Retinal pigment epithelial cell (primary cell): ENCODE measurements around the gene MICU1.

Source experiments
- DNase-seq: peaks from one replicate; pipeline ENCODE4 v3.0.0-alpha.2; 2010; ENCODE audit warnings: low read depth
- H3K4me3 ChIP-seq: 2 replicates; pipeline ENCODE4 v1.5.1; 2011; ENCODE audit warnings: mild to moderate bottlenecking, low read length, control low read depth, moderate library complexity
- CTCF ChIP-seq: conservative IDR thresholded peaks from 2 replicates; pipeline ENCODE4 v1.5.1; 2011; ENCODE audit warnings: low read depth, low read length, control low read depth, inconsistent platforms

Gene MICU1

DNA sequence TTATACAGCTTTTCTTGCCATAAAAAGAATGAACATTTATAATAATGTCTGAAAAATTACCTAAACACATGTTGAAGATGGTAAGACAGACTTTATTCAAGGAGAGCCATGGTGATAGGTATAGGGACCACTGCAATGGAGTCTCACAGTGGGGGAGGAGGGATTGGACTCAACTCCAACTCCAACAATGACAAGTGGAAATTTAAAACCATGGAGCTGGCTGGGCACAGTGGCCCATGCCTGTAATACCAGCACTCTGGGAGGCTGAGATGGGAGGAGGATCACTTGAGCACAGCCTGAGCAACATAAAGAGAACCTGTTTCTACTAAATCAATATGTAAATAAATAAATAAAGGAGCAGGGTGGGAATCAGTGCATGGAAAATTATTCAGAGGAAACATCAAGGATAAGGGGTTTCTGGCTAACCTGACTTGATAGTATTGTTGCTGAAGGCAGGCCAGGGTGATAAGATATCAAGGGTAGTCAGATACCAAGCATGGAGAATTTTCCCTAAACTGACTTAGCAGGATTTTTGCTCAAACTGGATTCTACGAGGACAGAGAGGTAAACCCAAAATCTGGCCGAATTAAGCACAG is 19.5 kb upstream of the MICU1 start:
- DNase-seq: no peak
- no peak for TF ChIP-seq CTCF
- H3K4me3 ChIP-seq: no peak overlapping the region

- no peak for DNase-seq
Observed at GRCh38 chr10:72642318-72642717, 16.4 kb upstream of the MICU1 start.

DNA sequence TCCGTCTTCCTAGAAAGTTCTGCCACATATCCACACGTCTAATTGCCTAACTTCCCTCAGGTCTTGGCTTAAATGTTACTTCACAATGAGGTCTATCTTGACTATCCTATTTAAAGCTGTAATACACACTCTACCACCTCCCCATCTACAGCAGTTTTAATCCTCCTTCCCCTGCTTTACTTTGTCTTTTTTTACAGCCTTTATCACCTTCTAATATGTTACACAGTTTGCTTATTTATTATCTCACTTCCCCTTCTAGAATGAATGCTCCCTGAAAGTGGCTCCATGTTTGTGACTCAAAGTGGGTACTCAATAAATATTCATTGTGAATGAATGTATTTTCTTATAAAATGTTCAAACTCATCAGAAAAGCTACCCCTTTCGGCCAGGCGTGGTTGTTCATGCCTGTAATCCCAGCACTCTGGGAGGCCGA is 13.6 kb upstream of the MICU1 start:
- TF ChIP-seq CTCF: no peak
- no peak overlapping the region for H3K4me3 ChIP-seq
- DNase-seq: no peak

More at GRCh38 chr10:72642318-72642717, 16.4 kb upstream of the MICU1 start:
- TF ChIP-seq CTCF: no peak
- H3K4me3 ChIP-seq: no peak overlapping the region

GRCh38 chr10:72638586-72639440 is 12.9 kb upstream of the MICU1 start:
- TF ChIP-seq CTCF: no peak
- no peak for DNase-seq
- H3K4me3 ChIP-seq: no peak overlapping the region

DNA sequence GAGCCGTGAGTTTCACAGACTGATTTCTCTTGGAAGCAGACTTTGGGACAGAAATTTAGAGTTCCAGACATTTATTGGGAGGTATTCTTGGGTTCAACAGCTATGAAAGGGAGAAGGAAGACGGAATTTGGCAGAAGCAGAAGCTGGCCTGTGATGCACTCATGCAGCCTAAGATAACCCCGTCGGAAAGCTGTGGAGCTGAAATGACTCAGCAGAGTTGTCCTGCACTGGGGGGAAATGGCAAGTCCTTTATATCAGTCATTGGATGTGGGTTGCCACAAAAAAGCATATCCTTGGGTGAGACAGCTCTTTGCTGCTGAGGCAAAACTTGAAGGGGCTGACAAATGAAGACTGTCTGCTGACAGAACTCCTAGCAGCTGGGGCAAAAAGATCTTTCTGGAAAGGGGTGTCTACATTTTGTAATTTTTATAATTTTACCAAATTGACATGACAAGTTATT is 11.5 kb upstream of the MICU1 start:
- no peak overlapping the region for H3K4me3 ChIP-seq
- no peak for DNase-seq
- TF ChIP-seq CTCF: no peak

DNA sequence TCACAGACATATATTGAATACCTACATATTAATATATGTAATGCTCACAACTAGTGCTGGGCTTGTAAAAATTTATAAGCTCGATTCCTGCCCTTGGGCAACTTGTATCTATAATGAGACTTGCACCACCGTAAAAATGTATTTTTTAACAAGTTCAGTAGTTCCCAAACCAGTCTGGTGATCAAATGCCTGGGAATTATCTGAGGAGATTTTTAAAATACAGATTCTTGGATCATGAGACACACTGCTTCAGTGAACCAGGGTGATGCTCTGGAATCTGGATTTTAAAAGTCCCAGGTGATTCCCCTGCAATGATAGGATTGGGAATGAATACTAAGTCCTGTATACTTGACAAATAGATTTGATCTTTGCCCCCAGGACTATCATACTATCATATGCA is 4.3 kb upstream of the MICU1 start:
- no peak overlapping the region for H3K4me3 ChIP-seq
- TF ChIP-seq CTCF: no peak
- no peak for DNase-seq

DNA sequence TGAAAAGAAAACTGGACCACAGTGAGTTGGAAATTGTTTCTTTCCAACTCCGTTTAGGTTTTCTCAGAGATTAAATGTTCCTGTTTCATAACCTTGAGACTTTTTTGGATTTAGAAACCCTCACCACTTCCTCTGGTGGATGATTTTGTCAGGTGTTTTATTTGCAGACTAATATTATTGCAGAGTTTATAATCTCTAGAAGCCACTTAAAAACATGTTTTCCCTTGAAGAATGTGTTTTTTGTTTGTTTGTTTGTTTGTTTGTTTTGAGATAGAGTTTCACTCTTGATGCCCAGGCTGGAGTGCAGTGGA is 520 bp upstream of the MICU1 start:
- peak overlapping the region; percentile 99 for H3K4me3 ChIP-seq
- no peak for DNase-seq
- TF ChIP-seq CTCF: no peak
